Left lung (tissue), 10 donors: ENCODE results near the gene SF3B3. TPM values are rescaled to one million over a fixed set of nuclear protein-coding genes. Genes with fewer than 3 reads are reported as not detected.

Experiments
- ATAC-seq: fragments of 200-7000 bp; cut with Tn5 transposase; one replicate; pipeline ENCODE4 v1.9.1; 2020; ENCODE audit warnings: moderate library complexity
- DNase-seq, 4 donors: peaks; one replicate each; pipeline ENCODE4 v3.0.0-alpha.2; 2013 to 2020
- H3K27ac ChIP-seq, 2 donors: fragments of 200-600 bp; sonication (generic) in 1 of 2; one replicate each; pipeline versions ENCODE4 v1.5.0 to v1.8.0; 2020 to 2021
- H3K27me3 ChIP-seq, 2 donors: fragments of 200-600 bp; sonication (generic) in 1 of 2; one replicate each; pipeline versions ENCODE4 v1.5.0 to v1.8.0; 2020 to 2021
- H3K36me3 ChIP-seq, 2 donors: fragments of 200-600 bp; sonication (generic) in 1 of 2; one replicate each; pipeline versions ENCODE4 v1.5.0 to v1.8.0; 2020 to 2021
- H3K4me1 ChIP-seq, 2 donors: fragments of 200-600 bp; one replicate each; pipeline ENCODE4 v1.8.0; 2021
- H3K4me3 ChIP-seq, 2 donors: fragments of 200-600 bp; sonication (generic) in 1 of 2; one replicate each; pipeline versions ENCODE4 v1.5.0 to v1.8.0; 2020 to 2021; ENCODE audit warnings: mild to moderate bottlenecking in 1 of 2
- H3K9me3 ChIP-seq, 2 donors: fragments of 200-600 bp; sonication (generic) in 1 of 2; one replicate each; pipeline versions ENCODE4 v1.5.0 to v1.8.0; 2020 to 2021
- intact Hi-C, 2 donors: fragments of 100-400 bp; cut with DNase I; formaldehyde crosslinking; loops; one replicate each; pipeline versions ENCODE4 v1.11.2 to v1.14.2; 2022
- polyA plus RNA-seq, 6 donors: library from polyadenylated mRNA; unstranded; fragments of 120-200 nt; gene quantifications; one replicate each; pipeline ENCODE4 v1.2.1, GENCODE V29; 2013; ENCODE audit not compliant: insufficient read length in 6 of 6
- total RNA-seq, 2 donors: library from RNA; stranded (reverse); fragmentation: NEBNext Ultra II Directional; extraction: Animal tissue kit (Norgen Biotek cat#: 25700); gene quantifications; one replicate each; pipeline ENCODE4 v1.2.1, GENCODE V29; 2021
- TF ChIP-seq, protein P1 (sequence below), 2 donors: fragments of 200-600 bp; sonication (generic) in 1 of 2; IDR thresholded peaks; one replicate each; pipeline versions ENCODE4 v1.5.0 to v1.8.0; 2021; ENCODE audit warnings: antibody characterized with exemption in 2 of 2
- donor health status: DM: no; HTN: yes; CAD: no.
- donor health status: DM: no; HTN: no; CAD: no.

The SF3B3 gene
- total and polyA plus RNA-seq, 8 donors, result 210 to 396 (median 366) TPM

DNA sequence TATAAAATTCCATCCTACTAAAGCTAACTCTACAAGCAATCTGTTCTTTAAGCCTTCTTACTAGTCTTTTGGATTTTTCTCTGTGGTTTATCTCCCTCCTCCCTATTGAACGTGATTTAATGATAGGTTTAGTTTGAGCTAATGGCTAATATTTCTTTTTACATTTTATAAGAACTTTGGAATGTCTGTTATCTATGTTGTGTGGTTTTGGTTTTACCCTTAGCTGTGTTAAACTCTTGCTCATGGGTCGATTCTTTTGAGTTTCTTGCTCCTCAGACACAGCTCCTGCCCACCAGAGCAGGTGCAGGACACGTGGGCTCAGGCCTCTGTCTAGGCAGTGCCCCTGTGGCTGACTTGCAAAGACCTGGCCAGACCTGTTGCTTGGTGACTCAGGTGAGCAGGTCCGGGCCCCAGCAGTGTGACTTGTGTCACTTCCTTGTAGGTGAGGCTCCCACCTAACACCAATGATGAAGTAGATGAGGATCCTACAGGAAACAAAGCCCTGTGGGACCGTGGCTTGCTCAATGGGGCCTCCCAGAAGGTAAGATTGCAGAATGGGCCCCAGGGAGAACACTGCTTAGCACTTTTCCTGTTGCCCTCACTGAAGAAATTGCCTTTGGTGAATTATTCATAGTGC is 45.1 kb downstream of the SF3B3 start:
- peaks cover 15 to 100% of the 10 kb centered on the region in 2 donors for H3K36me3 ChIP-seq
- H3K27ac ChIP-seq, result no peak overlapping the region
- H3K4me1 ChIP-seq, result peaks cover 9 to 19% of the 10 kb centered on the region in 2 donors
- H3K27me3 ChIP-seq, result no peaks in the 10 kb centered on the region
- intact Hi-C loops, result no loop called here
- H3K9me3 ChIP-seq, result no peaks in the 10 kb centered on the region
- DNase-seq (no peak), ATAC-seq (no peak)
- H3K4me3 ChIP-seq, result no peak overlapping the region
- TF ChIP-seq, protein P1, sequence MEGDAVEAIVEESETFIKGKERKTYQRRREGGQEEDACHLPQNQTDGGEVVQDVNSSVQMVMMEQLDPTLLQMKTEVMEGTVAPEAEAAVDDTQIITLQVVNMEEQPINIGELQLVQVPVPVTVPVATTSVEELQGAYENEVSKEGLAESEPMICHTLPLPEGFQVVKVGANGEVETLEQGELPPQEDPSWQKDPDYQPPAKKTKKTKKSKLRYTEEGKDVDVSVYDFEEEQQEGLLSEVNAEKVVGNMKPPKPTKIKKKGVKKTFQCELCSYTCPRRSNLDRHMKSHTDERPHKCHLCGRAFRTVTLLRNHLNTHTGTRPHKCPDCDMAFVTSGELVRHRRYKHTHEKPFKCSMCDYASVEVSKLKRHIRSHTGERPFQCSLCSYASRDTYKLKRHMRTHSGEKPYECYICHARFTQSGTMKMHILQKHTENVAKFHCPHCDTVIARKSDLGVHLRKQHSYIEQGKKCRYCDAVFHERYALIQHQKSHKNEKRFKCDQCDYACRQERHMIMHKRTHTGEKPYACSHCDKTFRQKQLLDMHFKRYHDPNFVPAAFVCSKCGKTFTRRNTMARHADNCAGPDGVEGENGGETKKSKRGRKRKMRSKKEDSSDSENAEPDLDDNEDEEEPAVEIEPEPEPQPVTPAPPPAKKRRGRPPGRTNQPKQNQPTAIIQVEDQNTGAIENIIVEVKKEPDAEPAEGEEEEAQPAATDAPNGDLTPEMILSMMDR (IDR thresholded peaks at IDR 0.05), result no peak

DNA sequence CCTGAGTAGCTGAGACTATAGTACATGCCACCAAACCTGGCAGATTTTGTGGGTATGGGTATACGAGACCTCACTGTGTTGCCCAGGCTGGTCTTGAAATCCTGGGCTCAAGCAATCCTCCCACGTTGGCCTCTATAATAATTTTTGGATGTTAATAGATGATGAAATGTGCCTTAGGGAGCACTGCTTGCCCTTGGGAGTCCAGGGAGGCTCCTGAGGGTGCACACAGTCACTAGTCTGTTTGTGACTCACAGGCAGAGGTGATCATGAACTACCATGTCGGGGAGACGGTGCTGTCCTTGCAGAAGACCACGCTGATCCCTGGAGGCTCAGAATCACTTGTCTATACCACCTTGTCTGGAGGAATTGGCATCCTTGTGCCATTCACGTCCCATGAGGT is 46.1 kb downstream of the SF3B3 start:
- ATAC-seq, result no peak
- H3K9me3 ChIP-seq, result no peaks in the 10 kb centered on the region
- H3K4me3 ChIP-seq, result no peak overlapping the region
- H3K4me1 ChIP-seq, result peaks cover 14 to 27% of the 10 kb centered on the region in 2 donors
- DNase-seq, result no peak
- no peaks in the 10 kb centered on the region for H3K27me3 ChIP-seq
- intact Hi-C loops, result no loop called here
- TF ChIP-seq, protein P1 (IDR thresholded peaks at IDR 0.05), result no peak
- H3K36me3 ChIP-seq, result peaks cover 10 to 100% of the 10 kb centered on the region in 2 donors
- no peak overlapping the region for H3K27ac ChIP-seq

DNA sequence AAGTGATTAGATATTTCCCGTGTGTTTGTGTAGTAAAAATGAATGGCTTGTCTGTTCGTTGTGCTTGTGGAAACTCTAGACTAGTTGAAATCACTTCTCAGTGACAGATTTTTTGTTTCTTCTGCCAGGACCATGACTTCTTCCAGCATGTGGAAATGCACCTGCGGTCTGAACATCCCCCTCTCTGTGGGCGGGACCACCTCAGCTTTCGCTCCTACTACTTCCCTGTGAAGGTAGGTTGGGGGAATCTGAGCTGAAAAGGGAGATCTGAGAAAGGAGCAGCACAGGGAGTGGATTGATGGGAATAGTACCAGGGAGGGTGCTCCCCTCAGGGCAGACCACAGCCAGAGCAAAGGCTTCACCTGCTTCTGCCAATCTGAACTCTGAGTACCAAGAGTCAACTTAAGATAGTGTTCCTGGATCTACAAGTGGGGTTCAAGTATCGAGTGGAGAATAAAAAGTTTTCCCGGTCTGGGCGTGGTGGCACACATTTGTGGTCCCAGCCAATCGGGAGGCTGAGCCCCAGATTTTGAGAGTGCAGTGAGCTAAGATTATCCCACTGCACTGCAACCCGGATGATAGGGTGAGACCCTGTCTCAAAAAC is 47.5 kb downstream of the SF3B3 start:
- Histone ChIP-seq H3K9me3 (no peaks in the 10 kb centered on the region), H3K36me3 (peaks cover 0 to 94% of the 10 kb centered on the region in 2 donors), H3K4me1 (peaks cover 14 to 34% of the 10 kb centered on the region in 2 donors), H3K27me3 (no peaks in the 10 kb centered on the region), H3K27ac (peak overlapping the region in 1 of 2 donors; percentile 7), H3K4me3 (no peak overlapping the region)
- peak; percentile 62 for ATAC-seq
- intact Hi-C loops, result no loop called here
- TF ChIP-seq, protein P1 (IDR thresholded peaks at IDR 0.05), result no peak
- no peak for DNase-seq

DNA sequence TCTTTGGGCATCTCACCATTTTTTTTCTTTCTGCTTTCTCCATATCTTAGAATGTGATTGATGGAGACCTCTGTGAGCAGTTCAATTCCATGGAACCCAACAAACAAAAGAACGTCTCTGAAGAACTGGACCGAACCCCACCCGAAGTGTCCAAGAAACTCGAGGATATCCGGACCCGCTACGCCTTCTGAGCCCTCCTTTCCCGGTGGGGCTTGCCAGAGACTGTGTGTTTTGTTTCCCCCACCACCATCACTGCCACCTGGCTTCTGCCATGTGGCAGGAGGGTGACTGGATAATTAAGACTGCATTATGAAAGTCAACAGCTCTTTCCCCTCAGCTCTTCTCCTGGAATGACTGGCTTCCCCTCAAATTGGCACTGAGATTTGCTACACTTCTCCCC is 48.0 kb downstream of the SF3B3 start:
- Histone ChIP-seq H3K4me3 (no peak overlapping the region), H3K27ac (peak overlapping the region in 1 of 2 donors; percentile 7), H3K36me3 (peaks cover 0 to 89% of the 10 kb centered on the region in 2 donors), H3K27me3 (no peaks in the 10 kb centered on the region), H3K9me3 (no peaks in the 10 kb centered on the region), H3K4me1 (peaks cover 14 to 40% of the 10 kb centered on the region in 2 donors)
- intact Hi-C loops, result no loop called here
- DNase-seq (no peak), ATAC-seq (no peak)
- TF ChIP-seq, protein P1 (IDR thresholded peaks at IDR 0.05), result no peak

DNA sequence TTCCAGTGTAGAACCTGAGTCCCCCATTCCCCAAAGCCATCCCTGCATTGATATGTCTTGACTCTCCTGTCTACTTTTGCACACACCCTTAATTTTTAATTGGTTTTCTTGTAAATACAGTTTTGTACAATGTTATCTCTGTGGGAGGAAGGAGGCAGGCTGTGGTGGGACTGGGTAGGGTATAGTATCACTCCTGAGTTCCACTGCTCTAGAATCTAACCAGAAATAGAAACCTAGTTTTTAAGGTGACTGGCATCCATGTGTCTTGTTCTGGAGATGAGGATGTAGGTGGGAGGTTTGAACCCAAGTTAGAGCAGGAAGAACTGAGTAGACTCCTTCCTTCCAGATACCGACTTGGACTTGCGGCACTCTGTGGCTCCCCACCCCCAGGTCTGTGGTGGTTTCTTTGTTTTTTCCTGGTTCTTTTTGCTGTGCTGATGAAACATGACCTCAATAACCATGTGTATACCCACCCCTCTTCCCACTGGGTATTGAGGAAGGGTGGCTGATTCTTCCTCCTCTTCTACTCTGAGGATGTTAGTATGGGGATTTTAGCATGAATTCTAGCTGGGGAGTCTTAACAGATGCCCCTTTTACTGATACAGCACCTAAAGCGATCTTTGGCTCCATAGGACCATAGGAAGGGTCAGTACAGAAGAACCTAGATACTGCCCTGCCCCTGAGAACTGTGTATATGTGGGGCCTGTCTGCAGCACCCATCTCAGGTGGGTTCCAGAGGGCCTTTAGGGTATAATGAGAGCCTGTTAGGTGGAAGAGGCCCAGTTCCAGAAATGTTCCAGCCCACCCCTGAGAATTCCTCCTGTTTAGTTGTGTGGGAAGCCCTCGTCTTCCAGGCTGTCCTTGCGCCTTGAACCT is 48.7 kb downstream of the SF3B3 start:
- H3K9me3 ChIP-seq, result no peaks in the 10 kb centered on the region
- H3K36me3 ChIP-seq, result peaks cover 0 to 82% of the 10 kb centered on the region in 2 donors
- DNase-seq, result no peak
- H3K27ac ChIP-seq, result peak overlapping the region; percentile 37 to 41
- H3K27me3 ChIP-seq, result no peaks in the 10 kb centered on the region
- H3K4me3 ChIP-seq, result no peak overlapping the region
- intact Hi-C loops, result no loop called here
- TF ChIP-seq, protein P1 (IDR thresholded peaks at IDR 0.05), result no peak
- H3K4me1 ChIP-seq, result peaks cover 14 to 42% of the 10 kb centered on the region in 2 donors
- no peak for ATAC-seq
